Natural killer cell treated with Interleukin-12 subunit alpha and Interleukin-12 subunit beta and Interleukin-15 and Interleukin-18, amount 100 ng/mL, for 72 hours (primary cell): ENCODE measurements around the gene OMG. TPM values are rescaled to one million over a fixed set of nuclear protein-coding genes. Genes with fewer than 3 reads are reported as not detected.
"Not testable (repeated sequence)": the region's sequence is repeated elsewhere in the genome, so short reads cannot be mapped to it uniquely, and the experiment has no call there.

ENCODE experiments used
- ATAC-seq, 2 donors: fragments of 150-1000 bp; cut with Tn5 transposase in 1 of 2; sonication (Bioruptor Pico), chemical (Tn5 transposase) in 1 of 2; 2 replicates each; pipeline ENCODE4 v1.10.0; 2021
- DNase-seq: peaks from one replicate; pipeline ENCODE4 v3.0.0; 2022; ENCODE audit warnings: low spot score
- H3K27ac Mint-ChIP-seq, 2 donors: 1 replicate in 1 of 2; 2 replicates in 1 of 2; pipeline ENCODE4 v1.8.0; 2022; ENCODE audit warnings: mixed read lengths in 2 of 2, mild to moderate bottlenecking in 1 of 2, moderate library complexity in 1 of 2
- H3K27me3 Mint-ChIP-seq, 2 donors: 1 replicate in 1 of 2; 2 replicates in 1 of 2; pipeline ENCODE4 v1.8.0; 2022; ENCODE audit warnings: mixed read lengths in 2 of 2
- H3K36me3 Mint-ChIP-seq: one replicate; pipeline ENCODE4 v1.8.0; 2022; ENCODE audit warnings: mixed read lengths
- H3K4me1 Mint-ChIP-seq, 2 donors: 1 replicate in 1 of 2; 2 replicates in 1 of 2; pipeline ENCODE4 v1.8.0; 2022; ENCODE audit warnings: low read depth in 2 of 2, mixed read lengths in 2 of 2, mild to moderate bottlenecking in 1 of 2
- H3K4me3 Mint-ChIP-seq: one replicate; pipeline ENCODE4 v1.8.0; 2022; ENCODE audit warnings: mixed read lengths
- H3K9me3 Mint-ChIP-seq: 2 replicates; pipeline ENCODE4 v1.8.0; 2022; ENCODE audit warnings: mixed read lengths
- total RNA-seq, 2 donors: library from RNA; stranded (reverse); gene quantifications; one replicate each; pipeline ENCODE4 v1.2.3, GENCODE V29; 2022

OMG gene
- total RNA-seq, 2 donors from 2014 or later, result 0.48 to 1.4 TPM

DNA sequence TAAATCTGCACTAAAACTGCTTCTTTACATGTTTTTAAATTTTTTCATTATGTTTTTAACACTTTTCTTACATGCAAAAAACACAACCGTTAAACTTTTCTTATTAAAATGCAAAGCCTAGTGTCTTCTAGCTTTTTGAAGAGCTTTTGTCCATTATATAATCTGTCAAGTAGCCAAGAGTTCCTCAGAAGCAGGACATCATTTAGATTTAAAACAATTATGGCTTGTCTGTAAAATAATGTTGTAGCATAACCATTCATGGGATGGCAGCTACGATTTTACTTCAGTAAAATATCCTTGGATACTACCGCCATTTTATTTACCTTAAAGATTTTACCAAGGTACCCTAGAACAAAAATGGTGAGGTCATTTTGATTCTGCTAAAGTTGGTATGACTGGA is 2.8 kb downstream of the OMG start:
- no peak for DNase-seq
- no peak for ATAC-seq
- H3K4me1 Mint-ChIP-seq, result peaks cover 6 to 12% of the 10 kb centered on the region in 2 donors
- H3K27ac Mint-ChIP-seq, result no peak overlapping the region
- no peak overlapping the region for H3K4me3 Mint-ChIP-seq
- H3K9me3 Mint-ChIP-seq, result no peaks in the 10 kb centered on the region
- no peaks in the 10 kb centered on the region for H3K36me3 Mint-ChIP-seq
- H3K27me3 Mint-ChIP-seq, result no peaks in the 10 kb centered on the region

DNA sequence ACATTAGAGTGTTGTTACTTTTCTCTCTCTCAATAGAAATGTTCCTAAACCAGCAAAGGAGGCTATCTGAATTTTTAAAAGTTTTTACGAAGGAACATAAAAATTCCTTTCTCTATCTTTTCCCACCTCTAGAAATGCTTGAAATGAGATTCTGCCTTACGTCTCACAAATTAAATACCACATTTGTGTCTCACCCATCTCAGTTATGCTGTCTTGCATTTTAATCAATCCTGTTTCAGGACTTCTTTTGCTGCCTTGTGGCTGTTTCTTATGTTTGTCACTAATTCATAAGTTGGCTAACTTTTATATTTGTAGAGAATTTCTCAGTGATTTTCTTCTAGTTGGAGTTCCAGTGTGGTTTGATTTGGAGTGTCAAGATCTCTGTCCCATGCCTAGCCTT is 3.5 kb downstream of the OMG start:
- no peaks in the 10 kb centered on the region for H3K36me3 Mint-ChIP-seq
- DNase-seq, result no peak
- ATAC-seq, result no peak

DNA sequence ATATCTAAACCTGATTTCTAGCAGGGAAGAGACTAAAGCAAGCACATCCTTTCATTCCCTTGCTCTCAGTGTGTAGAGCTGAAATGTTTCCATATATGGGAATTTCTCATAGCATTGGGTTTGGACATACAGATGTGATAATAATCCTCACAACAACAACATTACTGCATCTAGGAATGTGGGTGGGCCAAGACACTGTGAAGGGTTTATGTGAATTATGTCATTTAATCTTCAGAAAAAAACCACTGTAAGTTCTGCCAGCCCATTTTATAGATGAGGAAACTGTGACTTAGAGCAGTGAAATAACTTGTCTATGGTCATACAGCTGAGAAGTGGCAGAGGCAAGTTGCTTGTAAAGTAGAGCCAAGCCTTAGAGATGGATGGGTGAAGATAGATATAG is 5.2 kb downstream of the OMG start:
- Mint-ChIP-seq H3K9me3 (no peaks in the 10 kb centered on the region), H3K27ac (no peak overlapping the region), H3K4me1 (peaks cover 6 to 15% of the 10 kb centered on the region in 2 donors), H3K36me3 (no peaks in the 10 kb centered on the region), H3K27me3 (no peaks in the 10 kb centered on the region), H3K4me3 (no peak overlapping the region)
- ATAC-seq (no peak), DNase-seq (no peak)

More for the DNA sequence above, 3.5 kb downstream of the OMG start:
- H3K27ac Mint-ChIP-seq, result no peak overlapping the region
- peaks cover 6 to 12% of the 10 kb centered on the region in 2 donors for H3K4me1 Mint-ChIP-seq
- no peaks in the 10 kb centered on the region for H3K27me3 Mint-ChIP-seq
- H3K4me3 Mint-ChIP-seq, result no peak overlapping the region
- H3K9me3 Mint-ChIP-seq, result no peaks in the 10 kb centered on the region

DNA sequence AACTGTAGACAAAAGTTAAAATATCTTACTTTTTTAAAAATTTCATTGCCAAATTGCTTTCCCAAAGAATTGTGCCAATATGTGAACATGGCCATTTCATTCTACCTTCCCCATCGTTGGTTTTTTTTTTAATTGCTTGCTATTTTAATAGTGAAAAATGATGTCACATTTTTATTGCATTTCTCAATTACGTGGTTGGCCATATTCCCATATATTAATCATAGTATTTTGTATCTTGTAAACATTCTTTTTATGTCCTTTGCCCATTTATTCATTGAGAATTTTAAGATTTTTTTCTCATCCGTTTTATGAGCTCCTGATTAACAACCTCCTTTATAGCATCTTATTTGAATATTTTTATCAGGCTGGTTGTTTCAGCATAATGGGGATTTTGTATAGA is 7.2 kb downstream of the OMG start:
- Mint-ChIP-seq H3K27me3 (no peaks in the 10 kb centered on the region), H3K36me3 (no peaks in the 10 kb centered on the region), H3K4me3 (no peak overlapping the region), H3K27ac (no peak overlapping the region), H3K9me3 (no peaks in the 10 kb centered on the region), H3K4me1 (peaks cover 6 to 9% of the 10 kb centered on the region in 2 donors)
- ATAC-seq, result no peak
- no peak for DNase-seq

DNA sequence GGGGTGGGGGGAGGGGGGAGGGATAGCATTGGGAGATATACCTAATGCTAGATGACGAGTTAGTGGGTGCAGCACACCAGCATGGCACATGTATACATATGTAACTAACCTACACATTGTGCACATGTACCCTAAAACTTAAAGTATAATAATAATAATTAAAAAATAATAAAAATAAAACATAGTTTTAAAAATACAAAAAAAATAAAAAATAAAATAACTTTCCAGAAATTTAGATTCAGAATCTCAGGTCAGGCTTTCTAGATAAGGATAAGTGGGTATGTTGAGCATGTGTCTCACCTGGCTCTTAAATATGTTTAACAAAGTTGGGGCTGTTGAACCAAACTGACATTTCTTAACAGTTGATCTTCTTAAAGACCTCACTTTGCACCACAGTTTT is 9.1 kb downstream of the OMG start:
- not testable (repeated sequence) for H3K36me3 Mint-ChIP-seq, H3K27me3 Mint-ChIP-seq, DNase-seq, H3K9me3 Mint-ChIP-seq, ATAC-seq, H3K4me3 Mint-ChIP-seq, H3K27ac Mint-ChIP-seq, H3K4me1 Mint-ChIP-seq

DNA sequence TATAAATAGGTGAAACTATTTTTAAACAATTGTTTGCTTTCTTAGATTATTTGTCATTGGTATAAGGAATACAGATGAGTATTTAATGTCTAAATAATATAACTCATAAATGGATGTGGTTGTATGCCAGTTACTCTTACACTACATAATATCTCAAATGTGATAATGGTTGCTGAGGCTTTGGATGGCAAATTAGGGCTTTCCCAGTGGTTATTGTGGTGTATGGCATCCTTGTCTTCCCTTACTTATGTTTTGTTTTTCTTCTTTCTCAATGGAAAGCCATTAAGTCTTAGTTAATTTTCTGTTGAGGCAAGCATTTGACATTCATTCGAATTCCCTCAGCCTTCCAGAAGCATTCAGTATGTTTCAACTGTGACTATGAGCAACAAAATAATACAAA is 10.5 kb downstream of the OMG start:
- Mint-ChIP-seq H3K9me3 (no peaks in the 10 kb centered on the region), H3K27me3 (no peaks in the 10 kb centered on the region), H3K36me3 (no peaks in the 10 kb centered on the region), H3K4me1 (peaks cover 6 to 8% of the 10 kb centered on the region in 2 donors), H3K27ac (no peak overlapping the region), H3K4me3 (no peak overlapping the region)
- DNase-seq (no peak), ATAC-seq (no peak)

DNA sequence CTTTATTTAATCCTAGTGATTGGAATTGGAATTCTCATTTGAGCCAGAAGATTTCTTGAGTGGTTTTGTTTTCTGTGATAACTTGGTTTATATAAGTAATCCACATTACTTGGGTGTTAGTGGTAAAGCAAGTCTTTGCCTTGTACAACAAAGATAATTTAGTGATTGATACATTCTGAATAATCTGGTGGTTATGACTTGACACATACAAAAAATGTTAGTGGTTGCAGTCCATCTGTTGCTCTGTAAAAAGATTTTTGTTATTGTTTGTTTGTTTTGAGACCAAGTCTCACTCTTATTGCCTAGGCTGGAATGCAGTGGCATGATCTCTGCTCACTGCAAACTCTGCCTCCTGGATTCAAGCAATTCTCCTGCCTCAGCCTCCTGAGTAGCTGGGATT is 13.2 kb downstream of the OMG start:
- peaks cover 0 to 3% of the 10 kb centered on the region in 2 donors for H3K4me1 Mint-ChIP-seq
- no peak overlapping the region for H3K27ac Mint-ChIP-seq
- no peak overlapping the region for H3K4me3 Mint-ChIP-seq
- no peaks in the 10 kb centered on the region for H3K27me3 Mint-ChIP-seq
- no peak for DNase-seq
- no peaks in the 10 kb centered on the region for H3K9me3 Mint-ChIP-seq
- no peak for ATAC-seq
- H3K36me3 Mint-ChIP-seq, result no peaks in the 10 kb centered on the region

DNA sequence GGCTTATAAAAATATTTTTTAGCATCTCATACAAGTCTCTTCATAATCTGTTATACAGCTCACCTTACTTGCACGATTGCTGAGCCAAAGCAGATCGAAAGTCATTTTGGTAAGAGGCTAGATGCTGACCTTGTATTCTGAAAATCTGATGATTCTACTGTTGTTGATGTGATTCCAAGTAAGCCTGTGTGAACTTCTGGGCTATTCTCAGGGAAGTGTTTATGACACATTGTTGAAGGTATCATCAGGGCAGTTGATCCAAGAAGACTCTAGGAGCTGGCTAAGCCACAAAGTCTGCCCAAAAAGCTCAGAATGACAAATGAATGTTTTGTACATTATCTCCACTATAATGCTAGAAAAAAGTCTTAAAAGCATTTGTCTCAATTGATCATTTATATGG is 16.0 kb downstream of the OMG start:
- ATAC-seq, result no peak
- H3K27ac Mint-ChIP-seq, result no peak overlapping the region
- no peaks in the 10 kb centered on the region for H3K27me3 Mint-ChIP-seq
- no peaks in the 10 kb centered on the region for H3K36me3 Mint-ChIP-seq
- H3K9me3 Mint-ChIP-seq, result no peaks in the 10 kb centered on the region
- H3K4me3 Mint-ChIP-seq, result no peak overlapping the region
- no peak for DNase-seq
- no peaks in the 10 kb centered on the region for H3K4me1 Mint-ChIP-seq

DNA sequence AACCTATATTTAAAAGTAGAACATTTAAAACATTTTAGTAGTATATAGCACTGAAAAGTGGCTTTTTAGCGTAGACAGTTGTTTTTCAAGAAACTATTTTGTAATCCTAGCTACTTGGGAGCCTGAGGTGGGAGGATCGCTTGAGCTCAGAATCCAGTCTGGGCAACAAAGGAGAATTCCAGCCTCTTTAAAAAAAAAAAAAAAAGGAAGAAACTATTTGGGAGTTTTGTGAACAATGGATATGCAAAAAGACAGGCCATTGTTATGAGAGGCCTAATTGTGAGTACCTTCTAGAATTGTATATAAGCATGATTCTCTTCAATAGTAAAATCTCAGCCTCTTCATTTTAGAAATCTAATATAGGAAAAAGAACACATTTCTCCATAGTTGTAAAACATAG is 17.6 kb downstream of the OMG start:
- no peaks in the 10 kb centered on the region for H3K27me3 Mint-ChIP-seq
- H3K36me3 Mint-ChIP-seq, result no peaks in the 10 kb centered on the region
- ATAC-seq (no peak), DNase-seq (no peak)
- peaks cover 6 to 9% of the 10 kb centered on the region in 2 donors for H3K4me1 Mint-ChIP-seq
- H3K4me3 Mint-ChIP-seq, result no peak overlapping the region
- H3K9me3 Mint-ChIP-seq, result no peaks in the 10 kb centered on the region
- peak overlapping the region in 1 of 2 donors; percentile 36 for H3K27ac Mint-ChIP-seq

DNA sequence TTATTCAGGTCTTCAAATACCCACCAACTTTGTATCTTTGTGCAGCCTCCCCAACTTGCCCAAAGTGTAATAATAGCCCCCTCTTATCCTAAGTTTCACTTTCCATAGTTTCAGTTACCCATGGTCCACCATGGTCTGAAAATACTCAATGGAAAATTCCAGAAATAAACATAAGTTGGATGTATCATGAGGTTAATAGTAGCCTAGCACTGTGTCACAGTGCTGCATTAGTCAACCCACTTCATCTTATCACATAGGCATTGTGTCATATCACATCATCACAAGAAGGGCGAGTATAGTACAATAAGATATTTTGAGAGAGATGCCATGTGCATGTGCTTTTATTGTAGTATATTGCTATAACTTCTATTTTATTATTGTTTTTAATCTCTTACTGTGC is 21.9 kb downstream of the OMG start:
- H3K27me3 Mint-ChIP-seq, result no peaks in the 10 kb centered on the region
- no peaks in the 10 kb centered on the region for H3K36me3 Mint-ChIP-seq
- ATAC-seq (peak in 1 of 2 donors; percentile 48), DNase-seq (no peak)
- H3K4me1 Mint-ChIP-seq, result peaks cover 11 to 12% of the 10 kb centered on the region in 2 donors
- no peaks in the 10 kb centered on the region for H3K9me3 Mint-ChIP-seq
- peak overlapping the region; percentile 69 to 76 for H3K27ac Mint-ChIP-seq
- peak overlapping the region; percentile 26 for H3K4me3 Mint-ChIP-seq

DNA sequence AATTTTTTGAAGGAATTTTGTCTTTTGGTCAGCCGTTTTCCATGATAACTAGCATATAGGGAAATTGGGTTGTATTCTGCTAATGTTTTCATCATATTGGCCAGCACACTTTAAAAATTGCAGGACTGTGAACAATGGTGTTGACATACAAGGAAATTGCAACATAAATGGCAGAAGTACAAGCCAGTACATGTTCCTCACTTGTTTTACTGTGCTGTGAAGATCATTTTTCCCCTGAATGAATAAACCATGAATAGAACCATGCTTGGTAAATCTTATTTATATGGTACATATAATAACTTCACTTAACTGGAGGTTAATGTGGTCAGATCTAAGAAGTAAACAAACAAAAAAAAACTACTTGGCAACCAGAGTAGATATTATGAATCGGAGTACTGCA is 22.8 kb downstream of the OMG start:
- H3K27me3 Mint-ChIP-seq, result no peaks in the 10 kb centered on the region
- peak overlapping the region; percentile 69 to 76 for H3K27ac Mint-ChIP-seq
- ATAC-seq, result peak in 1 of 2 donors; percentile 73
- H3K36me3 Mint-ChIP-seq, result no peaks in the 10 kb centered on the region
- no peak for DNase-seq
- H3K4me3 Mint-ChIP-seq, result peak overlapping the region; percentile 26
- peaks cover 11 to 12% of the 10 kb centered on the region in 2 donors for H3K4me1 Mint-ChIP-seq
- H3K9me3 Mint-ChIP-seq, result no peaks in the 10 kb centered on the region

DNA sequence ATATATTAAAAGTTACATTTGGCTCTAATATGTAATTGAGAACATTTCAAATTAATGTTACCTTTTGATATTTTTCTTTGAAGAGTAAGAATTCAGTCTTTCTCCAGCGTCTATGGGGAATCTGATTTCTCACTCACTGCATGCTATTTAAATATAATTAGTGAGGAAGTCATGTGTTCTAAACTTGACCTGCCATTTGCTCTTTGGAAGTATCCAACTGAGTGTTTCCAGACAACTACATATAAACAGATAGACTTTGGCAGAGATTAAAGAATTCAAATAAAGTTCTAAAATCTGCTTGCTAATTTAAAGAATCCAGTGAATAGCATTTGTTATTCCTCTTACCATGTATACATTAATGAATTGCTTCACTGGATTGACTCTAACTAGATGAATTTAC is 23.5 kb downstream of the OMG start:
- no peak for DNase-seq
- peaks cover 11 to 12% of the 10 kb centered on the region in 2 donors for H3K4me1 Mint-ChIP-seq
- ATAC-seq, result no peak
- no peak overlapping the region for H3K4me3 Mint-ChIP-seq
- no peaks in the 10 kb centered on the region for H3K27me3 Mint-ChIP-seq
- H3K27ac Mint-ChIP-seq, result peak overlapping the region in 1 of 2 donors; percentile 76
- H3K9me3 Mint-ChIP-seq, result no peaks in the 10 kb centered on the region
- H3K36me3 Mint-ChIP-seq, result no peaks in the 10 kb centered on the region

DNA sequence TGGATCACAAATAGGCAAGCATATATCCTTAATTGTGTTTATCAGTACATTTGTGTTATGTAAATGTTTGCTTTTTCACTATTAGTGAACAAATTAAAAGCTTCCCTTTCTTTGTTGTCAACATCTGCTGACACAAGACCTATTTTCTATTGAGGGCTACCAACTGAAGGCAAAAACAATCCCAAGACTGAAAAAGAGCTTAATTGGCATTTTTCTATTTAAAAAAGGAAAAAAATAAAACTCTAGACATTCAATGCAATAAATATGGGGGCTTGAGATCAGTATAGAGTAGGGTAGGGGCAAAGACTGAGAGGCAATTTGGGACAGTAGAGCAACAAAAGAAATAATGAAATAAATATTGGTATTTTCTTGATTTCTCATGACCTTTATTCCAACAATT is 24.2 kb downstream of the OMG start:
- Mint-ChIP-seq H3K4me1 (peaks cover 11 to 12% of the 10 kb centered on the region in 2 donors), H3K4me3 (no peak overlapping the region), H3K36me3 (no peaks in the 10 kb centered on the region), H3K9me3 (no peaks in the 10 kb centered on the region), H3K27ac (peak overlapping the region in 1 of 2 donors; percentile 76), H3K27me3 (no peaks in the 10 kb centered on the region)
- DNase-seq, result no peak
- ATAC-seq, result no peak

DNA sequence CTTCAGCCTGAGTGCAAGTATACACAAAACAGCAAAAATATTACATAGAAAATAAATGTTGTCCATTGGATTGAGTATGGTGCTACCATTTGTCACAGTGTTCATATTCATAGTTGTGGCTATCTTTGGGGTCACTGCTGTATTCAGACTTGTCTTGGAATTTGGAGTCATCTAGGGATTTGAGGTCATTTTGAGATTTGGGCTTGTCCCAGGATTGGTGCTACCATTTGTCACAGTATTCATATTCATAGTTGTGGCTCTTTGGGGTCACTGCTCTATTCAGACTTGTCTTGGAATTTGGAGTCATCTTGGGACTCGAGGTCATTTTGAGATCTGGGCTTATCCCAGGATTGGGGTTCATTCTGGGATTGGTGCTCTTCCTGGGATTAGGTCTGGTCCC is 24.8 kb downstream of the OMG start:
- no peak overlapping the region for H3K4me3 Mint-ChIP-seq
- H3K27me3 Mint-ChIP-seq, result no peaks in the 10 kb centered on the region
- H3K27ac Mint-ChIP-seq, result peak overlapping the region in 1 of 2 donors; percentile 76
- DNase-seq (no peak), ATAC-seq (no peak)
- no peaks in the 10 kb centered on the region for H3K36me3 Mint-ChIP-seq
- no peaks in the 10 kb centered on the region for H3K9me3 Mint-ChIP-seq
- peaks cover 11 to 12% of the 10 kb centered on the region in 2 donors for H3K4me1 Mint-ChIP-seq

DNA sequence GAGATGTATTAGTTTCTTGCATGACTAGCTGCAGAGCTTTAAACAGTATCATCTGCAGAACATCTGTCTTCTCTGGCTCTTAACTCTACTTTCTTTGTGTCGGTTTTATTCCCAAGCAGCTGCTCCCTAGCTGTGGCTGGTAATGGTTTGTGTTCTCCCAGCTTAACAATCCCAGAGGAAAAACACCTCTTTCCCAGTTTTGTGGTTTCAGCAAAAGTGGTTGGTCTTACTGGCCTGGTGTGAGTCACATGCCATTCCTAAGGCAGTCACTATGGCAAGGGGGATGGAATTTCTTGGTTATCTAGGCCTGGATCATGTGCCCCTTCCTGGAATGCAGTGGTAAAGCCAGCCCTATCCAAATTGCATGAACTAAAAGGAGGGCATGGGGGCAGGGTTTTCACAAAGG is 27.5 kb downstream of the OMG start:
- peaks cover 5 to 7% of the 10 kb centered on the region in 2 donors for H3K4me1 Mint-ChIP-seq
- no peaks in the 10 kb centered on the region for H3K9me3 Mint-ChIP-seq
- ATAC-seq (no peak), DNase-seq (no peak)
- H3K27me3 Mint-ChIP-seq, result no peaks in the 10 kb centered on the region
- no peak overlapping the region for H3K4me3 Mint-ChIP-seq
- H3K36me3 Mint-ChIP-seq, result peaks cover 5% of the 10 kb centered on the region
- no peak overlapping the region for H3K27ac Mint-ChIP-seq
